DOHH2 (cell line): ENCODE results near the gene MED27.
"Not testable (repeated sequence)": the region's sequence is repeated elsewhere in the genome, so short reads cannot be mapped to it uniquely, and the experiment has no call there.

Experiments
- H3F3A ChIP-seq: fragments of 200-600 bp; sonication (generic), shearing (Covaris generic); 2 replicates; pipeline ENCODE4 v1.6.0; 2016; ENCODE audit warnings: antibody characterized with exemption, mild to moderate bottlenecking; ENCODE audit not compliant: control insufficient read depth, insufficient read depth
- H3K27ac ChIP-seq: fragments of 200-600 bp; sonication (generic); 2 replicates; pipeline ENCODE4 v1.5.1; 2014; ENCODE audit warnings: low read depth, mild to moderate bottlenecking, low read length, moderate library complexity
- H3K27me3 ChIP-seq: fragments of 200-600 bp; sonication (generic); 2 replicates; pipeline ENCODE4 v1.6.1; 2014; ENCODE audit warnings: mild to moderate bottlenecking, low read length, mixed read lengths; ENCODE audit not compliant: control insufficient read depth
- H3K36me3 ChIP-seq: fragments of 200-600 bp; sonication (generic); 2 replicates; pipeline ENCODE4 v1.6.1; 2014; ENCODE audit warnings: mild to moderate bottlenecking, low read length, moderate library complexity, mixed read lengths; ENCODE audit not compliant: control insufficient read depth
- H3K4me1 ChIP-seq: fragments of 200-600 bp; sonication (generic); 2 replicates; pipeline ENCODE4 v1.6.1; 2014; ENCODE audit warnings: mild to moderate bottlenecking, low read length, mixed read lengths; ENCODE audit not compliant: control insufficient read depth
- H3K4me2 ChIP-seq: fragments of 200-600 bp; sonication (generic); 2 replicates; pipeline ENCODE4 v1.6.0; 2014; ENCODE audit warnings: mild to moderate bottlenecking, low read length, moderate library complexity
- H3K4me3 ChIP-seq: fragments of 200-600 bp; sonication (generic); 2 replicates; pipeline ENCODE4 v1.5.1; 2014; ENCODE audit warnings: mild to moderate bottlenecking, low read length, mixed read lengths
- H3K79me2 ChIP-seq: fragments of 200-600 bp; sonication (generic); 2 replicates; pipeline ENCODE4 v1.6.1; 2014; ENCODE audit warnings: mild to moderate bottlenecking, low read length, mixed read lengths; ENCODE audit not compliant: control insufficient read depth
- H3K9me2 ChIP-seq: fragments of 200-600 bp; sonication (generic); replicated peaks from 2 replicates; pipeline ENCODE4 v1.6.1; 2014; ENCODE audit warnings: mild to moderate bottlenecking, low read length, mixed read lengths; ENCODE audit not compliant: control insufficient read depth
- H3K9me3 ChIP-seq: fragments of 200-600 bp; sonication (generic); 2 replicates; pipeline ENCODE4 v1.6.1; 2014; ENCODE audit warnings: antibody characterized with exemption, low read length, mixed read lengths; ENCODE audit not compliant: control insufficient read depth, insufficient read depth
- H4K20me1 ChIP-seq: fragments of 200-600 bp; sonication (generic); 2 replicates; pipeline ENCODE4 v1.6.0; 2014; ENCODE audit warnings: low read depth, mild to moderate bottlenecking, antibody characterized with exemption, low read length, moderate library complexity; ENCODE audit not compliant: control insufficient read depth, insufficient read depth
- CTCF ChIP-seq: fragments of 200-600 bp; sonication (generic); IDR thresholded peaks from one replicate; pipeline ENCODE4 v1.5.1; 2014; ENCODE audit warnings: antibody characterized with exemption, mild to moderate bottlenecking, low read depth, low read length; ENCODE audit not compliant: poor library complexity, severe bottlenecking
- EZH2phosphoT487 ChIP-seq: fragments of 200-600 bp; sonication (generic); IDR thresholded peaks from 2 replicates; pipeline ENCODE4 v1.6.1; 2017; ENCODE audit warnings: borderline replicate concordance, mild to moderate bottlenecking, antibody characterized with exemption, low read length, moderate library complexity, mixed read lengths

Gene MED27

GRCh38 chr9:131925677-131926177 is 153.9 kb downstream of the MED27 start:
- Histone ChIP-seq H3K4me3 (no peak overlapping the region), H3F3A (no peaks in the 10 kb centered on the region), H3K79me2 (no peaks in the 10 kb centered on the region), H3K4me1 (no peaks in the 10 kb centered on the region), H3K36me3 (no peaks in the 10 kb centered on the region), H4K20me1 (no peaks in the 10 kb centered on the region), H3K4me2 (no peak overlapping the region), H3K9me2 (no peaks in the 10 kb centered on the region), H3K27ac (no peak overlapping the region), H3K27me3 (no peaks in the 10 kb centered on the region), H3K9me3 (no peaks in the 10 kb centered on the region)
- TF ChIP-seq EZH2phosphoT487: no peak
- TF ChIP-seq CTCF: no peak

GRCh38 chr9:131923766-131924165 is 155.9 kb downstream of the MED27 start:
- Histone ChIP-seq H3K4me3 (no peak overlapping the region), H3K79me2 (no peaks in the 10 kb centered on the region), H3K9me3 (no peaks in the 10 kb centered on the region), H3K4me1 (no peaks in the 10 kb centered on the region), H3K9me2 (no peaks in the 10 kb centered on the region), H3K27me3 (no peaks in the 10 kb centered on the region), H3K4me2 (no peak overlapping the region), H3K36me3 (no peaks in the 10 kb centered on the region), H3K27ac (no peak overlapping the region), H4K20me1 (no peaks in the 10 kb centered on the region), H3F3A (no peaks in the 10 kb centered on the region)
- TF ChIP-seq EZH2phosphoT487: no peak

- Histone ChIP-seq H4K20me1 (no peaks in the 10 kb centered on the region), H3K27ac (no peak overlapping the region), H3F3A (no peaks in the 10 kb centered on the region), H3K4me1 (no peaks in the 10 kb centered on the region), H3K79me2 (no peaks in the 10 kb centered on the region), H3K4me2 (no peak overlapping the region), H3K27me3 (no peaks in the 10 kb centered on the region), H3K9me2 (no peaks in the 10 kb centered on the region), H3K4me3 (no peak overlapping the region), H3K9me3 (no peaks in the 10 kb centered on the region), H3K36me3 (no peaks in the 10 kb centered on the region)
- TF ChIP-seq EZH2phosphoT487 (no peak), CTCF (no peak)
Observed at GRCh38 chr9:131923132-131923671, 156.5 kb downstream of the MED27 start.

GRCh38 chr9:131921635-131922034 is 158.0 kb downstream of the MED27 start:
- H3K4me1 ChIP-seq, H4K20me1 ChIP-seq, H3K79me2 ChIP-seq, H3K4me3 ChIP-seq, H3K36me3 ChIP-seq, H3K9me2 ChIP-seq, H3K27me3 ChIP-seq, H3K27ac ChIP-seq, H3F3A ChIP-seq, H3K9me3 ChIP-seq, H3K4me2 ChIP-seq: not testable (repeated sequence)
